ENCODE results near the gene RNF145. TPM values are rescaled to one million over a fixed set of nuclear protein-coding genes. Genes with fewer than 3 reads are reported as not detected.

The RNF145 gene
- total and polyA plus RNA-seq, 10 of the 15 experiments (the other 5 are each of a cell fraction or from before 2014, with no cell fraction given) = 9.7 to 58.1 (median 38.2) TPM

GRCh38 chr5:159244890-159245289, 35.5 kb upstream of the RNF145 start:
- Histone ChIP-seq H2AFZ (ENCODE audit: control insufficient read depth, low read depth, low read length) (no peak overlapping the region), H3K79me2 (ENCODE audit: control insufficient read depth, insufficient read depth, low read length) (no peaks in the 10 kb centered on the region), H3K4me3 (no peak overlapping the region), H3K4me2 (ENCODE audit: control insufficient read depth, insufficient read depth) (no peak overlapping the region), H3K27me3 (replicated peaks in 1 of 2; ENCODE audit: control insufficient read depth in 2 of 2, insufficient read depth in 2 of 2, low read length in 1 of 2) (no peaks in the 10 kb centered on the region), H3K9me3 (replicated peaks; ENCODE audit: control insufficient read depth, insufficient read depth, low read length) (no peaks in the 10 kb centered on the region), H4K20me1 (ENCODE audit: control insufficient read depth, insufficient read depth) (no peaks in the 10 kb centered on the region), H3K4me1 (ENCODE audit: control insufficient read depth, insufficient read depth, low read length) (no peaks in the 10 kb centered on the region), H3K36me3 (ENCODE audit: control insufficient read depth in 2 of 2, insufficient read depth in 2 of 2, low read length in 1 of 2) (no peaks in the 10 kb centered on the region), H3K27ac (ENCODE audit: control insufficient read depth, insufficient read depth) (no peak overlapping the region), H3K9ac (ENCODE audit: control insufficient read depth, insufficient read depth, low read length) (no peak overlapping the region)
- intact Hi-C loops (cut with micrococcal nuclease; ENCODE audit: unreplicated experiment) (no loop called here), in situ Hi-C loops (cut with MboI) (no loop called here)
- FAIRE-seq (no peak), DNase-seq (ENCODE audit: low read depth, low spot score) (no peak), ATAC-seq (no peak)
- SMC1A ChIA-PET (ENCODE audit: uncharacterized antibody, unreplicated experiment) = interaction anchor here (0.9 to 1.6 kb wide), 2 partner anchors 14 to 88 kb away, joined by 3 read pairs; no protein-coding TSS in a partner anchor
- RAD21 ChIA-PET (ENCODE audit: unreplicated experiment) = interaction anchor here (1.3 kb wide), 1 partner anchor 88 kb away, joined by 4 read pairs; no protein-coding TSS in a partner anchor
- POLR2A ChIA-PET = no interaction called here
- TF ChIP-seq NFYA (IDR thresholded peaks at IDR 0.05; ENCODE audit: borderline replicate concordance, low read depth, low read length) = no peak
- no peak for TF ChIP-seq ASH2L (IDR thresholded peaks at IDR 0.05; ENCODE audit: borderline replicate concordance, low read depth)
- TF ChIP-seq ETV6 (conservative IDR thresholded peaks at IDR 0.05 in 1 of 2, IDR thresholded peaks at IDR 0.05 in 1 of 2; ENCODE audit: borderline replicate concordance in 1 of 2, low read depth in 1 of 2) = no peak
- TF ChIP-seq HSF1 (IDR thresholded peaks at IDR 0.05; ENCODE audit: low read depth, low read length) = no peak
- TF ChIP-seq HDAC6 (IDR thresholded peaks at IDR 0.05; ENCODE audit: unreplicated experiment) = no peak
- TF ChIP-seq BHLHE40 (IDR thresholded peaks at IDR 0.05; ENCODE audit: borderline replicate concordance in 1 of 2, low read depth in 2 of 2, low read length in 1 of 2) = no peak
- no peak for TF ChIP-seq YY1 (IDR thresholded peaks at IDR 0.05; ENCODE audit: low read depth, low read length)
- no peak for TF ChIP-seq MEF2B (IDR thresholded peaks at IDR 0.05; ENCODE audit: partially characterized antibody, poor library complexity, severe bottlenecking)
- no peak for TF ChIP-seq KAT2A (conservative IDR thresholded peaks at IDR 0.05; ENCODE audit: control insufficient read depth, low read depth, low read length)
- no peak for TF ChIP-seq TCF12 (IDR thresholded peaks at IDR 0.05; ENCODE audit: low read depth, low read length)
- CTCF ChIA-PET = interaction anchor here (0.6 to 1.7 kb wide), 3 partner anchors 17 to 88 kb away, joined by 3 to 4 read pairs (median 3); no protein-coding TSS in a partner anchor
- BruUV-seq (replicated peaks) = no TSS peak
